Prostate gland (tissue), 2 donors: Measurements from ENCODE around the gene CACNA2D1.

Experiments
- CTCF ChIP-seq, 4 experiments: fragments of 200-600 bp in 2 of 4; fragments of 450-650 bp in 2 of 4; sonication (generic) in 2 of 4; IDR thresholded peaks; 1 replicate in 3 of 4; 2 replicates in 1 of 4; pipeline ENCODE4 v1.5.1; 2016 to 2019; ENCODE audit warnings: antibody characterized with exemption in 4 of 4, mild to moderate bottlenecking in 2 of 4, moderate library complexity in 2 of 4
- POLR2A ChIP-seq: fragments of 450-650 bp; IDR thresholded peaks from one replicate; pipeline ENCODE4 v1.6.1; 2016; ENCODE audit warnings: antibody characterized with exemption, mild to moderate bottlenecking
- POLR2AphosphoS5 ChIP-seq: sonication (generic); formaldehyde crosslinking; IDR thresholded peaks from one replicate; pipeline ENCODE4 v1.6.1; 2017; ENCODE audit warnings: antibody characterized with exemption

- TF ChIP-seq POLR2AphosphoS5 (no peak), CTCF (IDR thresholded peaks at IDR 0.05) (no peak), POLR2A (no peak)
Observed at GRCh38 chr7:82434275-82435022, 9.1 kb downstream of the CACNA2D1 start.
